ENCODE results near the gene ACOT13.
"Not testable (repeated sequence)": the region's sequence is repeated elsewhere in the genome, so short reads cannot be mapped to it uniquely, and the experiment has no call there.

The ACOT13 gene

GRCh38 chr6:24666641-24667377, at the start of gene ACOT13, which contains the start of gene TDP2:
Gene ACOT13, plus strand, starts transcription at chr6:24667077. Its CDS starts 187 bp downstream, at chr6:24667264.
Gene TDP2, minus strand, starts transcription at chr6:24666899. Its CDS starts 37 bp downstream, at chr6:24666862.
- TF ChIP-seq JUND (IDR thresholded peaks at IDR 0.05; ENCODE audit: low read depth) = no peak
- DNase-seq (ENCODE audit: low read depth in 1 of 2, low spot score in 1 of 2) = peak; percentile 79 to 96
- in situ Hi-C loops (cut with HindIII; ENCODE audit: low pct_unique_long_range_greater_than_20kb, low sequenced_read_pairs) = no loop called here

GRCh38 chr6:24619661-24620060, 47.2 kb upstream of the ACOT13 start:
- no peak for TF ChIP-seq JUND (IDR thresholded peaks at IDR 0.05; ENCODE audit: low read depth)
- no peak for DNase-seq (ENCODE audit: low read depth in 1 of 2, low spot score in 1 of 2)
- in situ Hi-C loops (cut with HindIII; ENCODE audit: low pct_unique_long_range_greater_than_20kb, low sequenced_read_pairs) = no loop called here

- DNase-seq (ENCODE audit: low read depth in 1 of 2, low spot score in 1 of 2) = no peak
- TF ChIP-seq JUND (IDR thresholded peaks at IDR 0.05; ENCODE audit: low read depth) = no peak
- in situ Hi-C loops (cut with HindIII; ENCODE audit: low pct_unique_long_range_greater_than_20kb, low sequenced_read_pairs) = no loop called here
These were observed 46.2 kb upstream of the ACOT13 start for GRCh38 chr6:24620637-24621036.

DNA sequence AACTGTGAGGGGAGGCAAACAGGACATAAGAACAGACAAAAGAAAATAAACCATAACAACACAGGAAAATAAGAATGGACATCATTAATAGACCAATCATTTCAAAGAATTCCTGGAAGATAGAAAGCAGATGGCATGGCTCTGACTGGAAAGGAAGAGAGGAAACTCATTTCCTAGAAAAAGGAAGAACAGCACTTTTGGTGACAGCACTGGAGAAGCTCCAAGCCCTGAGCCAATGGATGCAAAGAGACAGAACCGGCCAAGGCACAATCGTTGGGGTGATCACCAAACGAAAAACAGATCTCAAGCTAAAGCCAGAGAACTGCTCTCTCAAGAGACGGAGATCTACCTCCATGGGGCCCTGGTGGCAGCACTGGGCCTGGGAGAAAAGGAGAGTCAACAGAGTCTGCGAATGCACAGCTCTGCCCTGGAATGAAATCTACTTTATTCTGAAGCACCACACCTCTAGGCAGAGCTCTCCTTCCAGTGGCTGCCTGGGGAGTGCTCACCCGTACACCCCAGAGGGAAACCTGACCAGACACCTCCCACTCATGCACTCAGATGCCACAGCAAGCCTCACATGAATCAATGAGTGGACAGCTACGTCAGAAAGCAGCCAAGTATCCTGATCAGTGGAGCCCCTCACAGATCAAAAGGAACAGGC, 45.1 kb upstream of the ACOT13 start:
- in situ Hi-C loops (cut with HindIII; ENCODE audit: low pct_unique_long_range_greater_than_20kb, low sequenced_read_pairs) = no loop called here
- no peak for DNase-seq (ENCODE audit: low read depth in 1 of 2, low spot score in 1 of 2)
- TF ChIP-seq JUND (IDR thresholded peaks at IDR 0.05; ENCODE audit: low read depth) = no peak

DNA sequence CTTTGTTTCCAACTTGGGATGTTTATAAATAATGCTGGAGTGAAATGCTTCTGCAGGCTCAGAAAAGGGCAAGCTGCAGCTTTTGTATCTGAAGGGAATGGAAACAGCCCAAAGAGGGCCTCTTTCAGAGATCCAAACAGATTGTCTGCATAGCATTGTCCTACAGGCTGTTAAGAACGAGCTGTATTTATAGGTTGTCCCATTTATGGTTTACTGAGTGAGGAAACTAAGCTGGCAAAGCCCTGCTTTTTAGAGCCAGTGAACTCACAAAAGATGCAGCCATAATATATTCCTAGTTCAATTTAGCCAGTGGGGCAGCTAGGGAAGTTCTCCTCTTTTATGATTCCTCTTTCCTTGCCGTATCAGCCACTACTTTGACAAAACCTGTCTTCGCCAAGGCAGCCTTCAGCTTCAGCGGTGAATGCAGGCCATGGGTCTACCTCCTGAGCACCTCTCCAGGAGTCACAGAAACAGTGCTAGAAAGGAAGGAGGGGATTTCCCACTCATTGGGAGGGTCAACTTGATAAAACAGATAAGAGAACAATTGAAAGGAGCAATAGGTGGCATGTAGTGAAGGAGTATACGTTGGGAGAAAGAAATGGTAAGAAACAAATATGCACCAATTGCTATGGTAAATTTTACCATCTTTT, 35.9 kb upstream of the ACOT13 start:
- in situ Hi-C loops (cut with HindIII; ENCODE audit: low pct_unique_long_range_greater_than_20kb, low sequenced_read_pairs) = no loop called here
- no peak for TF ChIP-seq JUND (IDR thresholded peaks at IDR 0.05; ENCODE audit: low read depth)
- DNase-seq (ENCODE audit: low read depth in 1 of 2, low spot score in 1 of 2) = no peak

- in situ Hi-C loops (cut with HindIII; ENCODE audit: low pct_unique_long_range_greater_than_20kb, low sequenced_read_pairs) = no loop called here
- no peak for DNase-seq (ENCODE audit: low read depth in 1 of 2, low spot score in 1 of 2)
- TF ChIP-seq JUND (IDR thresholded peaks at IDR 0.05; ENCODE audit: low read depth) = no peak
These were observed 35.2 kb upstream of the ACOT13 start for GRCh38 chr6:24631671-24632070.

- no peak for TF ChIP-seq JUND (IDR thresholded peaks at IDR 0.05; ENCODE audit: low read depth)
- DNase-seq (ENCODE audit: low read depth in 1 of 2, low spot score in 1 of 2) = no peak
- in situ Hi-C loops (cut with HindIII; ENCODE audit: low pct_unique_long_range_greater_than_20kb, low sequenced_read_pairs) = no loop called here
These were observed 34.3 kb upstream of the ACOT13 start for GRCh38 chr6:24632573-24632972.

DNA sequence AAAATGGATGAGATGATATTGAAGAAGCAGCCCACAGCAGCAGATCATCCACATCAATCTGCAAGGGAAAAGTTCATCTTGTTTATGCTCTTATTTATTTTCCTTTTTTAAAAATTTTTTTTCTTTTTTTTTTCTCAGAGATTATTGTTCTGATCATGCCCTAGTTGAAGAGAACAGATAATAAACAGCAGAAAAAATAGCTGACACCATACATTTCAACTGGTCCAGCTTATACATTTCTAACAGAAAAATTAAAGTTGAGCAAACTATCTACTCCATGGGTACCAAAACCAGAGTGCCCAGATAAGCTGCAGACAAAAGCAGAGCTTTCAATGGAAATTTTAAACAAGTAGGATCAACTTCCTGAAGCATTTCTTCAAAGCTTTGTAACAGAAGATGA, 30.2 kb upstream of the ACOT13 start:
- in situ Hi-C loops (cut with HindIII; ENCODE audit: low pct_unique_long_range_greater_than_20kb, low sequenced_read_pairs) = no loop called here
- no peak for DNase-seq (ENCODE audit: low read depth in 1 of 2, low spot score in 1 of 2)
- TF ChIP-seq JUND (IDR thresholded peaks at IDR 0.05; ENCODE audit: low read depth) = no peak

DNA sequence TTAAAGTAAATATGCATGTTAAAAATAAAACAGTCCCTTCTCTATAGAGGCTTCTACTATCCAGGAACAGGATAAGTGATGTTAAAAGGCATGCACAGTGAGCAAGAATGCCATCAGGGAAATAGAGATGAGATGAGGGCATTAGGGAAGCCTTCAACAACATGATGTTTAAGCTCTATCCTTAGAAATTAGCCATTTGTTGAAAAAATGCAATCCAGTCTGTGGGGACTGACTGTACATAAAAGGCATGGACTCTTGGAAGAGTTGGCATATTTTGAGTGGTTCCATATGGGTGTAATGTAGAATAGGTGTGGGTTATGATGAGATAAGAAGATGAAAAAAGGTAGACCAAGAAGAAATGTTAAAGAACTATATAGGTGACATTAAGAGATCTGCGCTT, 26.7 kb upstream of the ACOT13 start:
- in situ Hi-C loops (cut with HindIII; ENCODE audit: low pct_unique_long_range_greater_than_20kb, low sequenced_read_pairs) = no loop called here
- no peak for TF ChIP-seq JUND (IDR thresholded peaks at IDR 0.05; ENCODE audit: low read depth)
- DNase-seq (ENCODE audit: low read depth in 1 of 2, low spot score in 1 of 2) = no peak

- DNase-seq (ENCODE audit: low read depth in 1 of 2, low spot score in 1 of 2); in situ Hi-C loops (cut with HindIII; ENCODE audit: low pct_unique_long_range_greater_than_20kb, low sequenced_read_pairs): not testable (repeated sequence)
These were observed 26.2 kb upstream of the ACOT13 start for GRCh38 chr6:24640631-24641030.

DNA sequence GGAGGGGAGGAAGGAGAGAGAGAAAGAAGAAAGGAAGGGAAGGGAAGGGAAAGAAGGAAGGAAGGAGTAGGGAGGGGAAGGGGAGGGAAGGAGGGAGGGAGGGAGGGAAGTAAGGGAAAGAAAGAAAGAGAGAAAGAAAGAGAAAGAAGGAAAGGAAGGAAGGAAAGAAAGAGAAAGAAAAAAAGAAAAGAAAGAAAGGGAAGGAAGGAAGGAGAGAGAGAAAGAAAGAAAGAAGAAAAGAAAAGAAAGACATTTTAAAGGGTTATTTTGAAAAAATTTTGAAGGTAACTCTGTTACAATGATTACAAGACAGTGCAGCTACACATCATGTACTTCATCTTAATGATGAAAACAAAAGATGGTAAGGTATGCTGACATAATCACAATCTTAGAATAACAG, 24.8 kb upstream of the ACOT13 start:
- in situ Hi-C loops (cut with HindIII; ENCODE audit: low pct_unique_long_range_greater_than_20kb, low sequenced_read_pairs) = no loop called here
- no peak for TF ChIP-seq JUND (IDR thresholded peaks at IDR 0.05; ENCODE audit: low read depth)
- no peak for DNase-seq (ENCODE audit: low read depth in 1 of 2, low spot score in 1 of 2)

GRCh38 chr6:24643920-24644319, 23.0 kb upstream of the ACOT13 start:
- in situ Hi-C loops (cut with HindIII; ENCODE audit: low pct_unique_long_range_greater_than_20kb, low sequenced_read_pairs) = no loop called here
- no peak for DNase-seq (ENCODE audit: low read depth in 1 of 2, low spot score in 1 of 2)
- TF ChIP-seq JUND (IDR thresholded peaks at IDR 0.05; ENCODE audit: low read depth) = no peak

DNA sequence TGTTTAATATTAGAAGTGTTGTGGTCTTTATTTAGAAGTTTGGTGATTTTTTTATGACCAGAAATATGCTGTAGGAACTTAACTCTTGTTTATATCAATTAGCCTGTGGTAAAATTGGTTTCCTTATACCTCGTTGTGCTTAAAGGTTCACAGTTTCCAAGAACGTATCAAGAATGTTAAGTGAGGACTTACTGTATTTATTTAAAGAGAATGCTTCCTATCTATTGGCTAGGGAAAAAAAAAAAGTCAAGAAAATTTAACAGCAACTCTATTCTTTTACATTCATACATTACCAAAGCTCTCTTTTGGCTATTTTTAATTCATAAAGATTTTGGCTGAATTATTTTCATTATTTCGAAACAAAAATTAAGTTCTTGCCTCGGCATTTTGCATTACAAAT, 22.5 kb upstream of the ACOT13 start:
- in situ Hi-C loops (cut with HindIII; ENCODE audit: low pct_unique_long_range_greater_than_20kb, low sequenced_read_pairs) = no loop called here
- no peak for TF ChIP-seq JUND (IDR thresholded peaks at IDR 0.05; ENCODE audit: low read depth)
- no peak for DNase-seq (ENCODE audit: low read depth in 1 of 2, low spot score in 1 of 2)

Measured in T47D (cell line).